HG02840 (cell line): Measurements from ENCODE around the gene BTRC.
"Not testable (repeated sequence)": the region's sequence is repeated elsewhere in the genome, so short reads cannot be mapped to it uniquely, and the experiment has no call there.

Experiments
- ATAC-seq: cut with Tn5 transposase; IDR thresholded peaks from one replicate; pipeline ENCODE4 v1.9.1; 2021; ENCODE audit warnings: mild to moderate bottlenecking, moderate library complexity, moderate number of reproducible peaks; ENCODE audit not compliant: unreplicated experiment, low FRiP score

Gene BTRC

GRCh38 chr10:101353692-101354327, at the start of gene BTRC:
BTRC (plus strand) TSS chr10:101354165; CDS start chr10:101354181, 16 bp downstream.
- peak; percentile 91 for ATAC-seq

- no peak for ATAC-seq
These were observed 49.6 kb upstream of the BTRC start for GRCh38 chr10:101304316-101304715.

- ATAC-seq = no peak
These were observed 48.4 kb upstream of the BTRC start for GRCh38 chr10:101305320-101306241.

GRCh38 chr10:101308051-101308450, 45.9 kb upstream of the BTRC start:
- no peak for ATAC-seq

GRCh38 chr10:101310529-101311184, 43.3 kb upstream of the BTRC start:
- ATAC-seq = no peak

GRCh38 chr10:101311185-101312066, 42.5 kb upstream of the BTRC start:
- ATAC-seq = no peak

GRCh38 chr10:101319241-101319915, 34.6 kb upstream of the BTRC start:
- no peak for ATAC-seq

GRCh38 chr10:101321073-101321472, 32.9 kb upstream of the BTRC start:
- ATAC-seq = no peak

GRCh38 chr10:101322266-101323108, 31.5 kb upstream of the BTRC start:
- no peak for ATAC-seq

GRCh38 chr10:101323495-101323894, 30.5 kb upstream of the BTRC start:
- ATAC-seq = no peak

- ATAC-seq = not testable (repeated sequence)
These were observed 26.5 kb upstream of the BTRC start for GRCh38 chr10:101327454-101327853.

- ATAC-seq = no peak
These were observed 24.5 kb upstream of the BTRC start for GRCh38 chr10:101329341-101330032.

- no peak for ATAC-seq
These were observed 23.7 kb upstream of the BTRC start for GRCh38 chr10:101330231-101330630.

- no peak for ATAC-seq
These were observed 23.2 kb upstream of the BTRC start for GRCh38 chr10:101330631-101331225.

- no peak for ATAC-seq
These were observed 22.0 kb upstream of the BTRC start for GRCh38 chr10:101331956-101332355.

- not testable (repeated sequence) for ATAC-seq
These were observed 19.7 kb upstream of the BTRC start for GRCh38 chr10:101334259-101334658.

GRCh38 chr10:101336382-101336781, 17.6 kb upstream of the BTRC start:
- no peak for ATAC-seq

GRCh38 chr10:101337836-101338235, 16.1 kb upstream of the BTRC start:
- ATAC-seq = no peak
